HepG2 (cell line): ENCODE measurements around the gene TANC1. TPM values are rescaled to one million over a fixed set of nuclear protein-coding genes. Genes with fewer than 3 reads are reported as not detected.

Experiments
- ARID2 ChIP-seq: sonication (generic); formaldehyde crosslinking; IDR thresholded peaks from 2 replicates; pipeline ENCODE4 v1.8.1; 2022; ENCODE audit warnings: mild to moderate bottlenecking, missing genetic modification reagents, borderline replicate concordance
- CEBPG ChIP-seq: IDR thresholded peaks from 2 replicates; pipeline ENCODE4 v1.6.1; 2016
- GATA4 ChIP-seq: sonication (generic); IDR thresholded peaks from 2 replicates; pipeline ENCODE4 v1.6.1; 2016; ENCODE audit warnings: antibody characterized with exemption, low read depth, borderline replicate concordance
- HDAC1 ChIP-seq: sonication (generic); formaldehyde crosslinking; IDR thresholded peaks from 2 replicates; pipeline ENCODE4 v1.5.1; 2020; ENCODE audit warnings: mild to moderate bottlenecking, missing genetic modification reagents
- MBD4 ChIP-seq: IDR thresholded peaks from 2 replicates; pipeline ENCODE4 v1.6.1; 2012; ENCODE audit warnings: low read length, inconsistent platforms, borderline replicate concordance
- NFIC ChIP-seq: IDR thresholded peaks from 2 replicates; pipeline ENCODE4 v1.6.1; 2012; ENCODE audit warnings: mild to moderate bottlenecking, low read length, inconsistent platforms
- PPARG ChIP-seq: conservative IDR thresholded peaks from 2 replicates; pipeline ENCODE4 v1.6.1; 2016; ENCODE audit warnings: missing biosample characterization, missing genetic modification reagents
- REPIN1 ChIP-seq: sonication (generic); formaldehyde crosslinking; IDR thresholded peaks from 2 replicates; pipeline ENCODE4 v1.8.0; 2022; ENCODE audit warnings: missing genetic modification reagents, low read depth, mild to moderate bottlenecking, borderline replicate concordance
- SOX13 ChIP-seq, 3 experiments: fragments of 450-650 bp in 1 of 3; sonication (generic) in 1 of 3; formaldehyde crosslinking in 1 of 3; IDR thresholded peaks in 2 of 3; conservative IDR thresholded peaks in 1 of 3; 2 replicates each; pipeline versions ENCODE4 v1.5.0 to v1.6.1; 2016 to 2020; ENCODE audit warnings: antibody characterized with exemption in 1 of 3, mild to moderate bottlenecking in 1 of 3, missing compliant biosample characterization in 1 of 3, missing genetic modification reagents in 1 of 3, moderate library complexity in 1 of 3
- ZFP82 ChIP-seq: sonication (generic); formaldehyde crosslinking; IDR thresholded peaks from 2 replicates; pipeline ENCODE4 v1.5.1; 2020; ENCODE audit warnings: mild to moderate bottlenecking, missing genetic modification reagents, borderline replicate concordance
- ZMYM2 ChIP-seq: sonication (generic); formaldehyde crosslinking; IDR thresholded peaks from 2 replicates; pipeline ENCODE4 v1.8.0; 2022; ENCODE audit warnings: mild to moderate bottlenecking, missing genetic modification reagents
- ZMYM4 ChIP-seq: sonication (generic); formaldehyde crosslinking; IDR thresholded peaks from 2 replicates; pipeline ENCODE4 v1.8.1; 2023; ENCODE audit warnings: mild to moderate bottlenecking, missing genetic modification reagents
- polyA plus RNA-seq, 8 experiments: library from polyadenylated mRNA; depleted of rRNA in 3 of 8; stranded (reverse) in 7 of 8; unstranded in 1 of 8; fragments of >200 nt; fragmentation: Illumina TruSeq in 4 of 8; extraction: Trizol in 4 of 8; gene quantifications; 2 replicates each; pipeline versions ENCODE4 v1.2.1 to v1.2.3, GENCODE V29; 2011 to 2016; ENCODE audit warnings: low read depth in 4 of 8, missing spikeins in 1 of 8, mixed read lengths in 1 of 8; ENCODE audit not compliant: insufficient read depth in 1 of 8
- total RNA-seq, 5 experiments: library from RNA; depleted of rRNA; stranded (reverse); fragments of >200 nt; fragmentation: Illumina TruSeq; extraction: Trizol; gene quantifications; 2 replicates each; pipeline ENCODE4 v1.2.3, GENCODE V29; 2016; ENCODE audit warnings: low read depth in 1 of 5
- TF ChIP-seq, protein P1 (sequence below): sonication (generic); formaldehyde crosslinking; IDR thresholded peaks from 2 replicates; pipeline ENCODE4 v1.5.1; 2020; ENCODE audit warnings: mild to moderate bottlenecking, missing genetic modification reagents, borderline replicate concordance
- TF ChIP-seq, protein P2 (sequence below): sonication (generic); formaldehyde crosslinking; IDR thresholded peaks from 2 replicates; pipeline ENCODE4 v1.4.0; 2020; ENCODE audit warnings: missing genetic modification reagents, borderline replicate concordance
- TF ChIP-seq, protein P3 (sequence below): IDR thresholded peaks from 2 replicates; pipeline ENCODE4 v1.6.1; 2016; ENCODE audit warnings: missing compliant biosample characterization, missing genetic modification reagents, borderline replicate concordance
- TF ChIP-seq, protein P4 (sequence below): sonication (generic); formaldehyde crosslinking; IDR thresholded peaks from 2 replicates; pipeline ENCODE4 v1.4.0; 2020; ENCODE audit warnings: missing genetic modification reagents; ENCODE audit errors: not compliant biosample characterization

TANC1 gene
- total and polyA plus RNA-seq, 2 of the 13 experiments (the other 11 are each of a cell fraction or from before 2014, with no cell fraction given) = 2.3 to 5.6 TPM

DNA sequence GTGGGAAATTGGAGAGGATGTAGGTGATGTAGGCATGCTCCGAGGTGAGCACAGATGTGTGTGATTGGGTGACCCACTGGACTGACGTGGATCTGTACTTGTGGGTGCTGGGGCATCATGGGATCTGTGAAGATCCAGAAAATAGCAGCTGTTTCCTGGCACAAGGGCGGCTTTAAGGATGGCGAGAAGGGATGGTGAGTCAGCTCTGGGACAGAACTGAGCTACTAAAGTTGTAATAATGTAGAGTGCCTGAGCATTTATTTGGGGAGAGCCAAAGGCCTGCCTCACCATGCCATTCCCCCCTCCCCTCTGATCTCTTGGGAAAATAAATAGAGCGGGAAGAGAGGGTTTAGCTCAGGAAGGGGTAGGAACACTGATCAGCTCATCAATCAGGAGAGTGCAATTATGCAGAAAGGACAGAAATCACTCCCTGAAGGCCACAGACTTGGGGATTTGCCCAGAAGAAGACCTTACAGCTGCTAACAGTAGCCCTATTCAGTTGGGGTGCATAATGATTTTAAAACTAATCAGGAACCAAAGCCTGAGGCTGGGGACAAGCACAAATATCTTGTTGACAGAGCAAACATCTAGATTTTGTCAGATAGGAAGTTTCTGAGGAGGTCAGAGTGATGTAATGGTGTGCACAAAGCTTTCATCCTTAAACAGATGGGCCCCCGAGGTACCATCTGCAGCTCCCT is 30.3 kb downstream of the TANC1 start (continued):
- TF ChIP-seq, protein P1, sequence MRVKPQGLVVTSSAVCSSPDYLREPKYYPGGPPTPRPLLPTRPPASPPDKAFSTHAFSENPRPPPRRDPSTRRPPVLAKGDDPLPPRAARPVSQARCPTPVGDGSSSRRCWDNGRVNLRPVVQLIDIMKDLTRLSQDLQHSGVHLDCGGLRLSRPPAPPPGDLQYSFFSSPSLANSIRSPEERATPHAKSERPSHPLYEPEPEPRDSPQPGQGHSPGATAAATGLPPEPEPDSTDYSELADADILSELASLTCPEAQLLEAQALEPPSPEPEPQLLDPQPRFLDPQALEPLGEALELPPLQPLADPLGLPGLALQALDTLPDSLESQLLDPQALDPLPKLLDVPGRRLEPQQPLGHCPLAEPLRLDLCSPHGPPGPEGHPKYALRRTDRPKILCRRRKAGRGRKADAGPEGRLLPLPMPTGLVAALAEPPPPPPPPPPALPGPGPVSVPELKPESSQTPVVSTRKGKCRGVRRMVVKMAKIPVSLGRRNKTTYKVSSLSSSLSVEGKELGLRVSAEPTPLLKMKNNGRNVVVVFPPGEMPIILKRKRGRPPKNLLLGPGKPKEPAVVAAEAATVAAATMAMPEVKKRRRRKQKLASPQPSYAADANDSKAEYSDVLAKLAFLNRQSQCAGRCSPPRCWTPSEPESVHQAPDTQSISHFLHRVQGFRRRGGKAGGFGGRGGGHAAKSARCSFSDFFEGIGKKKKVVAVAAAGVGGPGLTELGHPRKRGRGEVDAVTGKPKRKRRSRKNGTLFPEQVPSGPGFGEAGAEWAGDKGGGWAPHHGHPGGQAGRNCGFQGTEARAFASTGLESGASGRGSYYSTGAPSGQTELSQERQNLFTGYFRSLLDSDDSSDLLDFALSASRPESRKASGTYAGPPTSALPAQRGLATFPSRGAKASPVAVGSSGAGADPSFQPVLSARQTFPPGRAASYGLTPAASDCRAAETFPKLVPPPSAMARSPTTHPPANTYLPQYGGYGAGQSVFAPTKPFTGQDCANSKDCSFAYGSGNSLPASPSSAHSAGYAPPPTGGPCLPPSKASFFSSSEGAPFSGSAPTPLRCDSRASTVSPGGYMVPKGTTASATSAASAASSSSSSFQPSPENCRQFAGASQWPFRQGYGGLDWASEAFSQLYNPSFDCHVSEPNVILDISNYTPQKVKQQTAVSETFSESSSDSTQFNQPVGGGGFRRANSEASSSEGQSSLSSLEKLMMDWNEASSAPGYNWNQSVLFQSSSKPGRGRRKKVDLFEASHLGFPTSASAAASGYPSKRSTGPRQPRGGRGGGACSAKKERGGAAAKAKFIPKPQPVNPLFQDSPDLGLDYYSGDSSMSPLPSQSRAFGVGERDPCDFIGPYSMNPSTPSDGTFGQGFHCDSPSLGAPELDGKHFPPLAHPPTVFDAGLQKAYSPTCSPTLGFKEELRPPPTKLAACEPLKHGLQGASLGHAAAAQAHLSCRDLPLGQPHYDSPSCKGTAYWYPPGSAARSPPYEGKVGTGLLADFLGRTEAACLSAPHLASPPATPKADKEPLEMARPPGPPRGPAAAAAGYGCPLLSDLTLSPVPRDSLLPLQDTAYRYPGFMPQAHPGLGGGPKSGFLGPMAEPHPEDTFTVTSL = peak; percentile 53; the same call in 1 of the 2 replicates
- TF ChIP-seq, protein P2, sequence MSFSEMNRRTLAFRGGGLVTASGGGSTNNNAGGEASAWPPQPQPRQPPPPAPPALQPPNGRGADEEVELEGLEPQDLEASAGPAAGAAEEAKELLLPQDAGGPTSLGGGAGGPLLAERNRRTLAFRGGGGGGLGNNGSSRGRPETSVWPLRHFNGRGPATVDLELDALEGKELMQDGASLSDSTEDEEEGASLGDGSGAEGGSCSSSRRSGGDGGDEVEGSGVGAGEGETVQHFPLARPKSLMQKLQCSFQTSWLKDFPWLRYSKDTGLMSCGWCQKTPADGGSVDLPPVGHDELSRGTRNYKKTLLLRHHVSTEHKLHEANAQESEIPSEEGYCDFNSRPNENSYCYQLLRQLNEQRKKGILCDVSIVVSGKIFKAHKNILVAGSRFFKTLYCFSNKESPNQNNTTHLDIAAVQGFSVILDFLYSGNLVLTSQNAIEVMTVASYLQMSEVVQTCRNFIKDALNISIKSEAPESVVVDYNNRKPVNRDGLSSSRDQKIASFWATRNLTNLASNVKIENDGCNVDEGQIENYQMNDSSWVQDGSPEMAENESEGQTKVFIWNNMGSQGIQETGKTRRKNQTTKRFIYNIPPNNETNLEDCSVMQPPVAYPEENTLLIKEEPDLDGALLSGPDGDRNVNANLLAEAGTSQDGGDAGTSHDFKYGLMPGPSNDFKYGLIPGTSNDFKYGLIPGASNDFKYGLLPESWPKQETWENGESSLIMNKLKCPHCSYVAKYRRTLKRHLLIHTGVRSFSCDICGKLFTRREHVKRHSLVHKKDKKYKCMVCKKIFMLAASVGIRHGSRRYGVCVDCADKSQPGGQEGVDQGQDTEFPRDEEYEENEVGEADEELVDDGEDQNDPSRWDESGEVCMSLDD (CRISPR knock-in tag) = peak; percentile 77; the same call in 1 of the 2 replicates
- TF ChIP-seq, protein P3, sequence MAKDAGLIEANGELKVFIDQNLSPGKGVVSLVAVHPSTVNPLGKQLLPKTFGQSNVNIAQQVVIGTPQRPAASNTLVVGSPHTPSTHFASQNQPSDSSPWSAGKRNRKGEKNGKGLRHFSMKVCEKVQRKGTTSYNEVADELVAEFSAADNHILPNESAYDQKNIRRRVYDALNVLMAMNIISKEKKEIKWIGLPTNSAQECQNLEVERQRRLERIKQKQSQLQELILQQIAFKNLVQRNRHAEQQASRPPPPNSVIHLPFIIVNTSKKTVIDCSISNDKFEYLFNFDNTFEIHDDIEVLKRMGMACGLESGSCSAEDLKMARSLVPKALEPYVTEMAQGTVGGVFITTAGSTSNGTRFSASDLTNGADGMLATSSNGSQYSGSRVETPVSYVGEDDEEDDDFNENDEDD (CRISPR knock-in tag) = peak; percentile 31; the same call in 1 of the 2 replicates
- TF ChIP-seq REPIN1 (CRISPR knock-in tag) = no peak
- TF ChIP-seq ZFP82 (CRISPR knock-in tag) = no peak
- TF ChIP-seq MBD4 = no peak
- 0 out of 2 replicates have a peak, but pooled peaks have one; percentile 23 for TF ChIP-seq ZMYM2 (CRISPR knock-in tag)
- TF ChIP-seq HDAC1 (CRISPR knock-in tag) = peak; percentile 36; the same call in 1 of the 2 replicates
- TF ChIP-seq NFIC = 0 out of 2 replicates have a peak, but pooled peaks have one; percentile 40
- 0 out of 2 replicates have a peak, but pooled peaks have one; percentile 54 for TF ChIP-seq PPARG (CRISPR knock-in tag)
- TF ChIP-seq, protein P4, sequence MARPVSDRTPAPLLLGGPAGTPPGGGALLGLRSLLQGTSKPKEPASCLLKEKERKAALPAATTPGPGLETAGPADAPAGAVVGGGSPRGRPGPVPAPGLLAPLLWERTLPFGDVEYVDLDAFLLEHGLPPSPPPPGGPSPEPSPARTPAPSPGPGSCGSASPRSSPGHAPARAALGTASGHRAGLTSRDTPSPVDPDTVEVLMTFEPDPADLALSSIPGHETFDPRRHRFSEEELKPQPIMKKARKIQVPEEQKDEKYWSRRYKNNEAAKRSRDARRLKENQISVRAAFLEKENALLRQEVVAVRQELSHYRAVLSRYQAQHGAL (CRISPR knock-in tag) = no peak
- TF ChIP-seq ARID2 (CRISPR knock-in tag) = no peak
- 0 out of 2 replicates have a peak, but pooled peaks have one; percentile 3 for TF ChIP-seq GATA4
- peak; percentile 62 for TF ChIP-seq CEBPG
- 0 out of 2 replicates have a peak, but pooled peaks have one; percentile 23 for TF ChIP-seq ZMYM4
- TF ChIP-seq SOX13 (IDR thresholded peaks at IDR 0.05) = 0 out of 2 replicates have a peak, but pooled peaks have one; percentile 28
- peak in 1 of 2 experiments; percentile 76; a peak in 2 of 4 replicates for TF ChIP-seq SOX13 (CRISPR knock-in tag; conservative IDR thresholded peaks at IDR 0.05 in 1 of 2, IDR thresholded peaks at IDR 0.05 in 1 of 2)
